GM18511 (cell line): ENCODE results near the gene KRTAP10-7.
"Not testable (repeated sequence)": the region's sequence is repeated elsewhere in the genome, so short reads cannot be mapped to it uniquely, and the experiment has no call there.

ENCODE experiments used
- ATAC-seq: cut with Tn5 transposase; IDR thresholded peaks from one replicate; pipeline ENCODE4 v1.9.1; 2021; ENCODE audit warnings: mild to moderate bottlenecking, moderate library complexity; ENCODE audit not compliant: unreplicated experiment

Gene KRTAP10-7

DNA sequence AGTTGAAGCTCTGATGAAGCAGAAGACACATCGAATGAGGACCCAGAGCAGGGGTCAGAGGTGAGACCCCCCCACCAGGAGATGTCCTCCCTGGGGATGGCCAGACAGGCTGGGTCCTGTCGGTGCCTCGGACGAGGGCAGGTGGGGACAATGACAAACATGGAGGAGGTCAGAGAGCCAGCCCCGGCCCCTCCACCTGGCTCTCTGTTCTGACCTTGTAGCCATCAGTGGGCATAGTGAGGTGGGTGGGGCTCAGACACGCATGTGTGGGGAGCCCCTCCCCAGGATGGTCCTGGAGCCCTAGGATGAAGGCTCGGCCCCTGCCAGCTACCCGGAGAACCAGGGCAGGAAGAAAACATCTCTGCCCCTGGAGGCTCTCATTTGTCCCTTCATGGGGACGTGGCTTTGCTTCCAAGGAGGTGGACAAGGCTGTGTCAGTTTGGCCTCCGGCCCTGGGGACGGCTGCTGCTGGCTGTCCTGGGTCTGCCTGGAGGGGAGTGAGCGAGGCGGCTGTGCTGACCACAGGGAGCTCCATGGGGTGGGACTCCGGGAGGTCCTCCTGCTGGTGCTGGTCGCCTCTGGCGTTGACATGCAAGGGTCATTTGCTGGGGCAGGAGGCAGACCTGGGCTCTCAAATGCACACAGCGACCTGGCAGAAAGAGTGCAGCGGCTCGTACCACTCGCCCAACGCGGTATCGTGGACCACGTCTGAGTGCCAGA is 10.7 kb upstream of the KRTAP10-7 start:
- no peak for ATAC-seq

DNA sequence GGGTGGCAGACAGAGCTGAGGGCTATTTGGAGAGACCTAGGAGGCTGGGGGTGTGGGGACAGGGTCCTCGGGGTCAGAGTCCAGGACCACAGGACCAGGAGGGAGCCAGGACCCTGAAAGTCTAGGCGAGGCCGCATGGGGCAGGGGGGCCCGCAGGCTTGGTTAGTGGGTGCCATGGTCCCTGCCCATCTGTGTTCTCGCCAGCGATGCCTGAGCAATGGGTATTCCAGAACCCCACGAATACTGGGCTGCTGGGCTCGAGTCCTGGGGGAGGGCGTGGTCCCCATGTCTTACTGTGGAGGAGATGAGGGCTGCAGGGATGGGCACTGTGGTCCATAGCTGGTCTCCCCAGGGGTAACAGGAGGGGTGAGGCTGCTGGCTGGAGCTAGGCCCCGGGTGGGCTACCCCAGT is 10.1 kb upstream of the KRTAP10-7 start:
- ATAC-seq = no peak

DNA sequence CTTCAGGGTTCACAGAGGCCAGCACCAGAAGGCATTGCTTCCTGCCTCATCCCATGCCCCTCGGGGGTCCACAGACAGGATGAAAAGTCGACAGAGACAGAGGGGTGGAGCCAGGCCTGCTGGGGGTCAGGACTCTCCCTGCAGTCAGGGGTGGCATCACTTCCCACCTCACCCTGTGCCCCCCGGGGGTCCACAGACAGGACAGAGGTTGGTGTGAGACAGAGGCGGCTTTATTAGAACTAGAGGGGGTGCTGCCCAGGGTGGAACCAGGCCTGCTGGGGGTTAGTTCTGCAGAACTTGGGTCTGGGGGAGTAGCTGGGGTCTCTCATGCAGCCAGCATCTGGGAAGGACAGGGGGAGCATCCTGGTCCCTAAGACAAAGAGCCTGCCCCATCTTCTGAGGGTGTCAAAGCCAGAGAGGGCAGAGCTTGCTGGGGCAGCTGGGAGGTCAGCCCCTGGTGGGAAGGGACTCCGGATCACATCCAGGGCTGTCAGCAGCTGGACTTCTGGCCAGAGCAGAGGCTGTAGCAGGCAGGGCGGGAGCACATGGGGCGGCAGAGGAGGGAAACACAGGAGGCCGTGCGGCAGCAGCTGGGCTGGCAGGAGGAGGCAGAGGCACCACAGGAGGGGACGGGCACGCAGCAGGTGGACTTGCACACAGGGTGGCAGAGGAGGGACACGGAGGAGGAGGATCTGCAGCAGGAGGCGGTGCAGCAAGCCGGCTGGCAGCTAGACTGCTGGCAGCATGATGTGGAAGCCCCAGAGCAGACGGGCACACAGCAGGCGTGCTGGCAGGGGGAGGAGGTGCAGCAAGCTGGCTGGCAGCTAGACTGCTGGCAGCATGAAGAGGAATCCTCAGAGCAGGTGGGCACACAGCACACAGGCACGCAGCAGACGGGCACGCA is 9.2 kb upstream of the KRTAP10-7 start:
- ATAC-seq = not testable (repeated sequence)

DNA sequence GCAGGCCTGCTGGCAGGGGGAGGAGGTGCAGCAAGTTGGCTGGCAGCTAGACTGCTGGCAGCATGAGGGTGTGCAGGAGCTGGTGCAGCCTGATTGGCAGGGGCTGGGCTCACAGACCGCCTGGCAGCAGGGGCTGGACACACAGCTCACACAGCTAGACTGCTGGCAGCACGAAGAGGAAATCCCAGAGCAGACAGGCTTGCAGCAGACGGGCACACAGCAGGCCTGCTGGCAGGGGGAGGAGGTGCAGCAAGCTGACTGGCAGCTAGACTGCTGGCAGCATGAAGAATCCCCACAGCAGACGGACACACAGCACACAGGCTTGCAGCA is 8.6 kb upstream of the KRTAP10-7 start:
- not testable (repeated sequence) for ATAC-seq

DNA sequence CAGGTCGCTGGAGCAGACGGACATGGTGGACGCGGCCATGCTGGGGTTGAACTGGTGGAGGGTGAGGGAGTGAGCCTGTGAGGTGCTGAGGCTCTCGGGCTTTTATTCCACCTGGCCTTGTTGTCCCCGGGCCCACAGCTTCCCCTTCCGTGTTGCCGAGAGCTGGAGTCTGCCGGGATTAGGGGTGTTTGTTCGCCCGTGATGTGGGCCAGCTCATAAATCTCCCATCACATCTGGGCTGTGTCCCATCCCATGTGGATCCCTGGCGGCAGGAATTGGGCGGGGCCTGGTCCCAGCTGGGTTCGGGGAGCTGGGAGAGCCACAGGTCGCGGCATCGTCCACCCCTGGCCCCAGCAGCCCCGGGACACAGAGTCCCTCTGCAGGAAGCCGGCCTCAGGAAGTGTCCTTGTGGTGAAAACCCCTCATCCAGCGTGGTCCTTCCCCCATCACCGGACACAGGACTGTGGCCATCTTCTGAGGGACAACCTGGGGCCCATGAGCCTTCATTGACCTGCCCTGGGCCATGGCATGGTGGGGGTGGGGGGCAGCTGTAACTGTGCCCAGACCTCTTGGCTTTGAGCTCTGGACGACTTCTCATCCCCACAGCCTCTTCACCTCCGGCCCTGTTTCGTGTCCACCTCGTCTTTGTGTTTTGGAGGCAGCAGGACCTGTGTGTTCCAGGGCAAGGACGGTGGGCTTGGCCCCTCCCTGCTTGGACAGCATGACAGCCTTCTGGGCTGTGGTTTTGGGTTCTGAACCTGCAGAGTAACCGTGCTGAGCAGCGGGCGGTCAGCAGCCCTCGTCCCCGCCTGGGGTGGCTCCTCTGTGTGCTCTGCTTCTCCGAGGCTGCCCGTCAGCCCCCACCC is 7.7 kb upstream of the KRTAP10-7 start, which contains the start of gene KRTAP10-6:
TSS of gene KRTAP10-6 (minus strand) at position 60 of the 866 bp plus-strand sequence. CDS start at position 39, 21 bp downstream.
- no peak for ATAC-seq

DNA sequence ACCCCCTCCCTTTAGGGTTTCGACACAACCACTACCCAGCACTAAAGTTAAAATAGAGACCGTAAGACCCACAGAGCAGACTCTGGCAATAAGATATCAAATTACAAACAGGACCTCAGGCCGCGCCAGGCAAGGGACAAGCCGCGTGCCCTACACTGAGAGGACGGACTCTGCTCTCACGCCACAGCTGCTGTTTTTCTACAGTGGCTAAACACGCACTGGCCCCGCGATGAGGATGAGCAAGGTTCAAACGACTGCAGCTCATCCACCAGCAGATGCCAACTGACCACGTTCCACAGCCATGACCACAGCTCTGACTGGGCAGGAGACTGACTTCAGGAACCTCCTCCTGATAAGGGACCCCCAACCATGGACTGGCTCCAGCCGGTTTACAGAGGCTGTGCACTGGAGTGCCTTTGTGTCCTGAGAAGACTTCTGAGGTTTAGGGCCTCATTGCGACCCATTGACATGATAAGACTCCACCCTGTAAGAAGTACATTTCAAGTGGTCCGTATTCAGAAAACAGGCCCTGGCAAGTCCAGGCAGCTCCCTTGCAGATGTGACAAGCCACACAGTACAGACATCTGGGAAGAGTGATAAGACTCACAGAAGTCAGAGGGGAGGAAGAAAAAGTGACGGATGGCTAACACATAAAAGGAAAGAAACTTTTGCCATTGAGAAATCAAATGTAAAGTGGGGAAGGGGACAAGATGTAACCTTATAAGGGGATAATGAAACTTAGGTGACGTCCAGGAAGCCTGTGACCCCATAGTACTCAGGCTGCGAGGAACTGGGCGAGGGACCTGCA is 6.6 kb upstream of the KRTAP10-7 start:
- ATAC-seq = no peak

DNA sequence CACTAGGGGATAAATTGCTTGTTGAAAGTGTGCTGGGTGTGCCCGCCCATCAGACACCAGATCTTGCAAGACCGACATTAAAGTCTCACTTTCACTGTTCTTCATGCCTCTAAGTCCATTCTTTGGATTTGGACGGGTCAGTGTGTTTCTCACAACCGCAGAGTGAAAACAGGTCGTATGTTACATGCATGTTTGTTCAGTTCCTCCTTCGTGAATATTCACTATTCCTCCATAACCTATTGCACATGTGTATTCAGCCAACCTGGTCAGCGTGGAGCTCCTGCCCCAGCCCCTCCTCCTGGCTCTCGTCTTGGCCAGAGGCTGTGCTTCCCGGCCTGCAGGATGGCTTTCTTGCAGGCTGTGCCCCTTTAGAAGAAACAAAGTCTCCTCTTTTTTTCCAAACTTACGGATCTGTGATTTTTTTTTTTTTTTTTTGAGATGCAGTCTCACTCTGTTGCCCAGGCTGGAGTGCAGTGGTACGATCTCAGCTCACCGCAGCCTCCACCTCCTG is 5.9 kb upstream of the KRTAP10-7 start:
- ATAC-seq = no peak

DNA sequence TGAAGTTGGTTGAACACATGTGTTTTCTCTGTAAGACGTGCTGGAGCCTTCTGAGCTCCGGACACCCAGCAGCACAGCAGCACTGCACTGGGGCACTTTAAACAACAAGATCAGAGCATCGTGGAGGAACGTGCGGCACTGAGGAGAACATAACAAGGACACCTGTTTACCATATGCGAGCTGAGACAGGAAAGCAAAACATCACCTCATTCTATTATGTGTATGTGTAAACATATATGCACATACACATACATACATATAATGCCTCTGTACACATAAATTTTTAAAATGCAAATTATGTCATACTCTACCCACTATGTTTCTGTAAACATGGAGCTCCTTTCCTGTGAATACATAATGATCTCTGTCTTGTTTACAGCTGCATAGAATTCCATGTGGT is 4.9 kb upstream of the KRTAP10-7 start:
- ATAC-seq = no peak

DNA sequence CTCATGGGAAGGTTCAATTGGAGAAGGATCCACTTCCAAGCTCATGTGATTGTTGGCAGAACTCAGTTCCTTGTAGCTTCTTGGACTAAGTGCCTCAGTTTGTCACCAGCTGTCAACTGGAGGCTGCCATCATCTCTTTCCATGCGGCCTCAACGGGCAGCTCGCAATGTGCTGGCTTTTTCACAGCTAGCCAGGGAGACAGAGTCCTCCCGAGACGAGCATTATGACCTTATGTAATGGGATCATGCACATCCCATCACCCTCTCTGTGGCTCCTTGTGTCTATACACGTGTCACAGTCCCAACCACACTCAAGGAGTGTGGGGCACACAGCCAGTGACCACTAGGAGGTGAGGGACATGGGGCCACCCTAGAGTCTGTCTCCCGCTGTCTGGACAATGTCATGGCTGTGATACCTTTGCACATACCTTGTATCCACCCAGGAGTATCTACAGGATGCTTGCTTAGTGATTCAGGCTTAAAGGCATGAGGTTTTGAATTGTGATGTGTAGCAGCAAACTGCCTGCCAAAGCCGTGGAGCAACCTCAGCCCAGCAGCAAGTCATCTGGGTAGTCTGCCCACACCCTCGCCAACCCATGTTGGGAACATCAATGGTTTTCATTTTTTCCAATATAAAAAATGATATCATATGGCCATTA is 4.2 kb upstream of the KRTAP10-7 start:
- ATAC-seq = no peak

DNA sequence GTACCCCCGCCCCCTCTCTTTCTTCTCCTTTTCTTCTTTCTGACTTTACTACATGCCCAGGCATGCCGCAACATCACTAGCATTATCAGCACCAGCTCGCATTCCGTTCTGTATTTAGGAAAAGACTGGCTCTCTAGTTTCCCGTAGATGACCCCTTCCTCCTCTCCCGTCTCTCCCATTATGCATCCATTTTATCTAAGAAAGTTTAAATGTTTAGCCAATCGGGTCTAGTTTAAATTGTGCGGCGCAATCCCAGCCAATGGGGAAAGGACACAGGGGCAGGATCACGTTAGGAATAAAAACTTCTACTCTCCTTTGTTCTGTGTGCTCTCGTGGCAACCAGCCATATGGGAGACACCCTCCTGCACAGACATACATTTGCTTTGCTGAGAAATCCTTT is 2.3 kb upstream of the KRTAP10-7 start:
- no peak for ATAC-seq

DNA sequence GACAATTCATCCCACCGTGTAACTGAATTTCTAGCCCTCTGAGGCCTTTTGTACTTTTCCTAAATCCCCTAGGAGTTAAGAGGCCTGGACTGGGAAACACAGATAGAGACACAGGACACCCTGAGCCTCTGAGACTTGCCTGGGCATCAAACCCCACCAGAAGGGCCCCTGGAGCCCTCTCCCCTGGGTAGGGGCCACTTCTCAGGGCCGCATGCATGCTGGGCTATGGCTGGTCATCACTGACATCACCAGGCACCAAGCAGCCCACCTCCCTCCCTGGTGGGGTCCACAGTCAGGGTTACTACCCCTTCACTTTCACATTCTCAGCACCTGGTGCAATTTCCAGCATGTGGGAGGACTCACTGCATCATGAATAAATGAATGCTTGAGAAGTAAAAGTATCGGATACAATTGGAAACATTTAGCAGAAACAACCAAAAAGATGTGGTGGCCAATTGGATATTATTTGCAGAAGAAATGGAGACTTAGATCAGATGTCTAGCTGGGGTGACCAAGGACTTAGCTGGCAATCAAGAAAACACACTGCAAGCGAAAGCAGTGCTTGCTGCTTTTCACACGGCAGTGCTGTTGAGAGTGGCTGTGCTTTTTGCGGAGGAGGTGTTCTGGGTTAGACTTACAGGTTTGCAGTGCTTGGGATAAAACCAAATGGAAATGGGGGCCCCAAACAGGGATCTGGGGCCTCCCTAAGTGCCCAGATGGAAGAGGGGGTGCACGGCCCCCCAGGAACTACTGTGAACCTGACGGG is 950 bp upstream of the KRTAP10-7 start:
- ATAC-seq = no peak

DNA sequence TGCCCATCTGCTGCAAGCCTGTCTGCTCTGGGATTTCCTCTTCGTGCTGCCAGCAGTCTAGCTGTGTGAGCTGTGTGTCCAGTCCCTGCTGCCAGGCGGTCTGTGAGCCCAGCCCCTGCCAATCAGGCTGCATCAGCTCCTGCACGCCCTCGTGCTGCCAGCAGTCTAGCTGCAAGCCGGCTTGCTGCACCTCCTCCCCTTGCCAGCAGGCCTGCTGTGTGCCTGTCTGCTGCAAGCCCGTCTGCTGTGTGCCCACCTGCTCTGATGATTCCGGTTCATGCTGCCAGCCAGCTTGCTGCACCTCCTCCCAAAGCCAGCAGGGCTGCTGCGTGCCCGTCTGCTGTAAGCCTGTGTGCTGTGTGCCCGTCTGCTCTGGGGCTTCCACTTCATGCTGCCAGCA is 694 bp downstream of the KRTAP10-7 start:
- not testable (repeated sequence) for ATAC-seq

DNA sequence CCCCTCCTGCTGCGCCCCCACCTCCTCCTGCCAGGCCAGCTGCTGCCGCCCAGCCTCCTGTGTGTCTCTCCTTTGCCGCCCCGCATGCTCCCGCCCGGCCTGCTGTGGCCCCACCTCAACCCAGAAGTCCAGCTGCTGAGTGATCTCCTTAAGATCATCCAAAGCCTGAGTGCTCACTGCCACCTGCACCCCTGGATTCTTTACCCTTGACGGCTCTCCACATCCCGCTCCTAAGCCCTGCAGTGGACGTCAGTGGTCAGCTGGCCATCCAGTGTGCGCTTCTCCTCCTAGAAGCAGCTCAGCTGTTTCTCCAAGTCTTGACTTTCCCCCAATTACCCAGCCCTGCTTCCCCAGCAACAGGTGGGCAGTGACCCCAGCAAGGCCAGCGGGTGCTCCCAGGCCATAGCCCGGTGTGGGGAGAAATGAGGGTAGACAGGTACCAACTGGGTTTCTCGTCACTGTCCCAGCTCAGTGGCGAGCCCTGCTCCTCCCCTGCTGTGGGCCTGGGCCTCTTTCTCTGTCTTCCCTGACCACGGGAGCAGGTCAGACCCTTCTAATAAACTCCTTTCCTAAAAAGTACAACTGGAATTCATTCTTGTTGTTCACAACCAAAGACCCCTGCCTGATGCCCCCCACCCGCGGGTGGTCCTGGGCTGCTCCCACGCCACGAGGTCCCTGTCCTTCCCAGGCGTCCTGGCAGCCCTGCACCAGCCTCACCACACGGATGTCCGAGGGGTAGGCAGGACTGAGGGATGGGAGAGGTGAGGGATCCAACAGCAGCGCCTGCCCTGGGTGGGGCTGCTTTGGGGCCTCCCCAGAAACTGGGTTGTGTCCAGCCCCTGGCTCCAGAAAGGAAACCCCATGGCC is 1.4 kb downstream of the KRTAP10-7 start:
- ATAC-seq = no peak

DNA sequence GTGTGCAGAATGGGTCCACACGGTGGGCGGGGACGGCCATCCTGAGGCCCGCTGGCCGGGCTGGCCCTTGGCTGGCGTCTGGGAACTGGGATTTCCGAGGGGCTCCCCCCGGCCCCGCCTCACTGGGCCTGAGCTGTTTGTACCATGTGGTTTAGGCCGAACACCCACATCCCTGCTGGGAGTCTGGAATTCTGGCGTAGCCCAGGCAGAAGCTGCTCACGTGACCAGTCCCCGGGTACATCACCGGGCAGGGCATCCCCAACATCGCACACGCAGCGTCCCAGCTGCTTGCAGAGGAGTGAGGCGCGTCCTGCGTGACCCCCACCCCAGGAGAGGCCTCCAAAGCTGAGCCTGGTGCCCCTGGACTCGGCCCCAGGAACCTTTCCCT is 2.1 kb downstream of the KRTAP10-7 start:
- ATAC-seq = no peak

DNA sequence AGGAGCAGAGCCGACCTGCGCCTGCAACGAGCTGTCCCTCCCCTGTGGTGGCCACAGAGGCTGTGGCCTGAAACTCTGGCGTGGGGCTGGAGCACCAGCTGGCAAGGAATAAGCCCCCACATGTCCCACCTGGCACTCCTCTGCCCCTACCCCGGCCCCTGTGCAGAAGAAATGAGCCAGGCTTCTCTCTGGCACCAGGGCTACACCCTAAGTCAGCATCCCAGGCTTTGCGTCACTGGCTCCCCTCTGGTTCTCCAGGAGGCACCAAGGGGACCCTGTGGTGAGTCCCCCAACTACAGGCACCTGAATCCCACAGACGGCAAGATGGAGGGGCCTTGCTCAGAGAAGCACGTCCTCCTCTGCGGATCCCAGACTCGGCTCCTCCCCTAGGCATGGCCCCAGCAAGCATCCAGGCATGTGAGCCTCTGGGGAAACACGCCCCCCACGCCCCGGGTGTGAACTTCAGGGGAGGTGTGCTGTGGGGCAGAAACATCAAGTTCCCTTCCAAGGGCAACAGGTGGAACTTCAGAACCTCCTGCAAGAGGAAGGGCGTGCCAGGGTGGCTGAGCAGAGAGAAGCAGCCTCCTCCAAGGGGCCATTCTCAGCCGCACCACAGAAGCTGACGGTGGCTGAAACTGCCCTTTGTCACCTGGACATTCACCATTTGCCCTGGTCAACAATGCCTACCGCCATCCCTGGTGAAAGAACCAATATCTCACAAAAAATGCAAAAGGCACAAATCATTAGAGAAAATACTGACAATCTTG is 2.9 kb downstream of the KRTAP10-7 start:
- no peak for ATAC-seq

DNA sequence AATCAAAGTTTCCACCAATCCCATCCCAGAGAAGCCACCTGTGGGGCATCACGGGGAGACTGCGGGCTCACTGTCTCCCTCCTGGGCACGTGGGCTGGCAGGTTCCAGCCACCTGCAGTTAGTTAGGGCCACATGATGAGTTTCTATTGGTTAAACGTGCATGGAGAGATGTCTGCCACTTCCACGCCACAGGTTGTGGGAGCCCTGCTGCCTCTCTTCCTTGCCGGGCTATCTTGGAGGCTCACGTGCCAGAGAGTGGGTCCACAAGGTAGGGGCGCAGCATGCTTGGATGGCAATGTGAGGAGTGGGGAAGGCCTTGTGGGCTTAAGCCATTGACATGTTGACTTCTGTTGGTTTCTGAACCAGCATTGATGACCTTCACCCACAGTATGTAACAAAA is 3.5 kb downstream of the KRTAP10-7 start:
- no peak for ATAC-seq

DNA sequence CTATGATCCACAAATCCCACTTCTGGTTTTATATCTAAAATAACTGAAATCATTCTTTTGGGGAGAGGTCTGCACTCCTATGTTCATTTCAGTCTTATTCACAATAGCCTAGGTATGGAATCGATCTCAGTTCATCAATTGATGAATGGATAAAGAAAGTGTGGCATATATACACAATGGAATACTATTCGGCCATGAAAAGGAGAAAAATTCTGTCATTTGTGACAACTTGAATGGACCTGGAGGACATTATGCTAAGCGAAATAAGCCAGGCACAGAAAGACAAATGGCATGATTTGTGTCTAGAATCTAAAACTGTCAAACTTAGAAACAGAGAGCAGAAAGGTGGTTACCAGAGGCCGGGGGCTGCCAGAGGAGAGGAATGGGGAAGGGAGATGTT is 6.1 kb downstream of the KRTAP10-7 start:
- ATAC-seq = no peak
